ENCODE data around the gene FAM24B.
A peak's percentile ranks its signal among the peaks of the same experiment; 100 is the strongest.
"Not testable (repeated sequence)": the region's sequence is repeated elsewhere in the genome, so short reads cannot be mapped to it uniquely, and the experiment has no call there.

The FAM24B gene

GRCh38 chr10:122858042-122858441 lies 21.3 kb downstream of the FAM24B start:
- DNase-seq (ENCODE audit: low spot score), result not testable (repeated sequence)

- DNase-seq (ENCODE audit: low spot score), result no peak
These were observed 22.5 kb downstream of the FAM24B start for GRCh38 chr10:122856902-122857301.

- no peak for DNase-seq (ENCODE audit: low spot score)
These were observed 23.6 kb downstream of the FAM24B start for GRCh38 chr10:122855745-122856144.

DNA sequence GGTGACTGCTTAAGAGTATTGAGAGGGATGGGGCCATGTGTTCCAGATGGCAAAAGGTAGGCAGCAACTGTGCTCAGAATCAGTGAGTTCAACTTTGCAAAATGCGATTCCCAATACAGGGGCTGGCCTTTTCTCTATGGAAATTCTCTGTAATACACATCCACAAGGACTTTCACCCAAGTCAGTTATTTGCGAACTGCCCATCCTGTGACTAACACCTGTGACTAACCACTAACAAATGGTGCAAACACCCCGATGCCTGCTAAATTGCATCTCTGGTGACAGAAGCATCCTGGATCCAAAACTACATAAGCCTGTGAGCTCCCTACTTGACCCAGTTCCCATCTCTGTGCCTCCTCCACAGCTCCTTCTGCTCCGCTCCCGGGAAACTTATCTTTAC lies 24.7 kb downstream of the FAM24B start:
- peak; percentile 37 for DNase-seq (ENCODE audit: low spot score)

DNA sequence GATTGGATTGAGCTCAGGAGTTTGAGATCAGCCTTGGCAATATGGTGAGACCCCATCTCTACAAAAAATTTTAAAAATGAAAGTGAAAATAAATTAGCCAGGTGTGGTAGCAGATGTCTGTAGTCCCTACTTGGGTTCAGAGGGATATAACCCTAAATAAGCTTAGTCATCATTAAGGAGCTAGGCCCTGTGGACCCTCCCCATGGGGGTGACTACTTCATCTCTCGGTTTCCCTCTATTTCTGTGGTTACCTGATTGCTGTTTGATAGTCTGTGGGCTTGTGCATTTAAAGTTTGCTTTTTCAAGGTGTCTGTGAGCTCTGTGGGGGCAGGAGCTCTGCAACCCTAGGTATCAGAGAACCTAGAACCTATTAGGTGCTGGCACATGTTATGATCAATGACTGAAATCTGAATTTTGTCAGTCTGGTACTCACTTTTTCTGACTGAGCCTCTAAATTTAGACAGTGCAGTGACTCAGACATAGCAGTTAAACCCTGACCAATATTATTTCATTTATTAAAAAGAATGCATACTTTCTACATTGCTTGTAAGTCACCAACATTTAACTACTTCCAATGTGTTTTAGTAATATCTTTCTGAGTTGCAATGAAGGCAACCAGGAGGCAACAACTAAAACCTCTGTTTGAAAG lies 25.6 kb downstream of the FAM24B start:
- no peak for DNase-seq (ENCODE audit: low spot score)

DNA sequence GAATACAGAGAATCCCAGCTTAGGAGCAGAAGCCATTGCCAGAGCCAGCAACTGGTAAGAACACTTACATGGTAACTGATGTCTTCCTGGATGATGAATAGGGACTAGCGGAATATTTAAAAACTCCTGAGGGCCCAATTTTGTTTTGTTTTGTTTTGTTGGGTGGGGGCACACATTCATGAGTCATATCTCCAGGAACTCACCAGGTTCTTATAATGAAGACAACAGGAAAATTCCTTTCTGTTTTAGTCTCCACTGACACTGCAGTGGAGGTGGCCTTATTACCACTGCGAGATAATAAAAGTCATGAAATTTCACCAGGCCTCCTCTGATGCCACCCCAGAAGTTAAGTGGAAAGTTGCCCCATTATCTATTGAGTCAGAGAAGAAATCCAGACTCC lies 27.1 kb downstream of the FAM24B start:
- DNase-seq (ENCODE audit: low spot score), result no peak

GRCh38 chr10:122850705-122851640 lies 28.4 kb downstream of the FAM24B start:
- no peak for DNase-seq (ENCODE audit: low spot score)

DNA sequence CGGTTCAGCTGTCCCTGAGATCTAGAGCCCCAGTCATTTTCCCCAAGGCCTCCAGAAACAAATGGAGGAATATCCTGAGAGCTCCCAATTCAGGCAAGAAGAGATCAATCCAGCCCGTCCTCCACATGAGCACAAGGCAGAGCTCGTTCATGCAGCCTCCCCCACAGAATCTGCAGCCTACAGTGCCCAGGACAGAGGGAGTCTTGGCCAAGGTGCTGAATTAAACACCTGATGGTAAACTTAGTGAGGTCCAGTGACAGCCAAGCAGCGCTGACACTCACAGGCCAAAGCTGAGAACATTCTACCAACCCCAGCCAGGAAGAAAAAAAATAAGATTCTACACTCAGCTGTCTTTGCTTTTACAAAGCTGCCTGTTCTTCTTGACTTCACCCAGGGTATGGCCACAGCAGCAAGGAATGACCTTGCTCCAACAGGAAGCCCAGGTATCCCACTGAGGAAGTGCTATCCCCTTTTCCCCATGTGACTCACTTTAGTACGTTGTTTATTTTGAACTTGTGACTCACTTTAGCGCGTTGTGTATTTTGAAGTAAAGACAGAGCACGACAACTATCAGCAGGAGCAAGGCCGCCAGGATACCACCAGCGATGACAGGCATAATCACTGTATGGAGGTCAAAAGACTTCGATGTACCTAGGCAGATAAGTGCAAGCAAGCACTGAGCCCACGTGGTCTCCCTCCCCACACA lies 29.3 kb downstream of the FAM24B start:
- no peak for DNase-seq (ENCODE audit: low spot score)

GRCh38 chr10:122849090-122849489 lies 30.3 kb downstream of the FAM24B start:
- DNase-seq (ENCODE audit: low spot score), result no peak

DNA sequence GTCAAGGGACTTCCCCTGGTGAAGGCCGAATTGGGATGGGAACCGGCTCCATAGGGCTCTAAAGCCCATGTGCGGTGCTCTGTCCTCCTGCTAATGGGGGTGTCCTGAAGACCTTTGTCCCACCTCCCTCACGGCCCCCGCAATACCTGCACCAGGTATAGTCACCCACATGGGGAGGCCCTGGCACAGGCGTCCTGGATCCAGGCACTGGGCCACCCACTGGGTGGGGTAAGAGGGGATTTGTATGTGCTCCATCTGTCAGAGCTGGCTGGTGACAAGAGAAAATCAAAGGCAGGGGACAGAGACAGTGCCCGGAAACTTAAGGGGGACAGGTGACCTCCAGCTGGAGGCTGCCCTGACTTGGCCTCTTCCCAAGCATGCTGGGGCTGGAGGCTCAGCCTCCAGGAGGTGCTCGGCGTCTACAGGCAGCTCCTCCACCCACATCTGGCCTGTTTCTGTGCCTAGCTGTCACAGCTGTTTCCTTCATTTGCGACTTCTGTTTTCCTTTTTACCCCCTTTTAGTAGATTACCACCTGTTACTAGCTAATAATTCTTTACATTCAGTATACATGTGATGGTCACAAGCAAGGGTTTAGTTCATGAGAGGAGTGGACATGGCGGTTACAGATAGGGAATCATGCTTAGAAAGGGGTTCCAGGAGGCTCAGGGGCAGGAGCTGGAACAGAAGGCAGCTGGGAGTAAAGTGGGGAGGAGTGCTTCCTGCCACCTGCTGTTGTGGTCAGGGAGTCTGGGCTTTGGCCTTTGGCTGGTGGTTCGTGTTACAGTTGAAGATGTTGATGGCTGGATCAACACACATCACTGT lies 31.4 kb downstream of the FAM24B start:
- no peak for DNase-seq (ENCODE audit: low spot score)

- no peak for DNase-seq (ENCODE audit: low spot score)
These were observed 33.5 kb downstream of the FAM24B start, which contains the start of gene CUZD1 for GRCh38 chr10:122845783-122846332. Gene CUZD1 (minus strand): TSS chr10:122845857. CDS start chr10:122845843, 14 bp downstream.

DNA sequence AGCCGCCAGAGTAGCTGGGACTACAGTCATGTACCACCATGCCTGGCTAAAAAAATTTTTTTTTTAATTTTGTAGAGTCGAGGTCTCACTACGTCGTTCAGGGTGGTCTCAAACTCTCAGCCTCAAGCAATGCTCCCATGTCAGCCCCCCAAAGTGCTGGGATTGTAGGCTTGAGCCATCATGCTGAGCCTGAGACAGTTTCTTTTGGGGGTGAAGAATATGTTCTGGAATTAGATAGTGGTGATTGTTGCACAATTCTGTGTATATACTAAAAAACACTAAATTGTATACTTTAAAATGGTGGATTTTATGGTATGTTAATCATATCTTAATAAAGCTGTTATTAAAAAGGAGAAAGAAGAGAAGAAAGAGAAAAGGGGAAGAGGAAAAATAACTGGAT lies 35.2 kb downstream of the FAM24B start:
- DNase-seq (ENCODE audit: low spot score), result no peak

GRCh38 chr10:122841569-122841968 lies 37.8 kb downstream of the FAM24B start:
- DNase-seq (ENCODE audit: low spot score), result no peak

DNA sequence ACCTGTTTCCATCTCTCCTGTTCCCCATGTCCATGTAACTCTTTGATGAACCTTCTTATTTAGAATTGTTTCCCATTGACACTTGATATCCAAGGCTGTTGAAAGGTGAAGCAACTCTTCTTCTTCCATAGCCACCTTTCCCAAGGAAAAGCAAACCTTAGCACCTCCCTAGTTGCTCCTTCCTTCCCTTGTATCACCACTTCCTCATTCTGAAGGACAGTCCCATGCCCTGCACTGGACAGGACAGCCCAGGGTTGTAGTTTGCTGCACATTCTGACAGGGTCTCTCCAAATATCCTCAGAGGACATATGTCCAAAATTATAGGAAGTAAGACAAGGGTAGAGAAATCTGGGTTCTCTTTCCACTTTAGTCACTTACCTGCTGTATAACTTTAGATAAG lies 39.9 kb downstream of the FAM24B start:
- no peak for DNase-seq (ENCODE audit: low spot score)

DNA sequence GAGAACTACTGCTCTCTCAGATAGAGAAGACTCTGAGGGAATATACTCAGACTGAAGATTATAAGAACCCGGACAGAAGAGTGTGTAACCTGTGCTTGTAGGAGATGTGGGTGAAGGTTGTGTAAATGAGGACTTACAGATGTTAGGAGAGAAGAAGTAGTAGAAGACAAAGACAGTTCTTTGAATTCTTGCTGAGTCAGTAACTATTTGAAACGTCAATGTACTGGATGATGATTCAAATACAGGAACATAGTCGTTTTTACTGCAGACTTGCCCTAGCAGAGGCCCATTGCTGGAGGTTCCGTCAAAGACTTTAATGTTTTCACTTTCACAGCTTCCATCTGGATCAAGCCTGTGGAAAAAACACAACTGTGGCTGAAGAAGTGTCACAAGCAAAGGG lies 40.5 kb downstream of the FAM24B start:
- DNase-seq (ENCODE audit: low spot score), result no peak

- DNase-seq (ENCODE audit: low spot score), result no peak
These were observed 43.5 kb downstream of the FAM24B start for GRCh38 chr10:122835908-122836307.

DNA sequence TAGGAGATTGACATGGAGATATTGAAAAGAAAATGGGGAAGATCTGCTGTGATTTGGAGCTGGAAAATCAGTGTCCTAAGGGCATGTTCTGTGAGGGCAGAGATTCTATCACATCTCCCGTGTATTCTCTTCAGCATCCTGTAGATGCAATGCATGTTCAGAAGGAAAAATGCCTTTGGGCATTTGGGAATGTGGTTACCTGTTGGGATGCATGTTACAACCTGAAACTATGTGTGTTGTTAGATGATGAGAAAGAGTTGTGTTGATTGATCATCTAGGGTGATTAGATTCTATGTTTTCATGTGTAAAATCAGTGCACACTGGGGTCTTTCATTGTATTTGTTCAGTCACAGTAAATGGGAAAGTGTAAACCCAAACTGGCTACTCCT lies 48.4 kb downstream of the FAM24B start:
- no peak for DNase-seq (ENCODE audit: low spot score)

- no peak for DNase-seq (ENCODE audit: low spot score)
These were observed 49.0 kb downstream of the FAM24B start for GRCh38 chr10:122830273-122830964.

DNA sequence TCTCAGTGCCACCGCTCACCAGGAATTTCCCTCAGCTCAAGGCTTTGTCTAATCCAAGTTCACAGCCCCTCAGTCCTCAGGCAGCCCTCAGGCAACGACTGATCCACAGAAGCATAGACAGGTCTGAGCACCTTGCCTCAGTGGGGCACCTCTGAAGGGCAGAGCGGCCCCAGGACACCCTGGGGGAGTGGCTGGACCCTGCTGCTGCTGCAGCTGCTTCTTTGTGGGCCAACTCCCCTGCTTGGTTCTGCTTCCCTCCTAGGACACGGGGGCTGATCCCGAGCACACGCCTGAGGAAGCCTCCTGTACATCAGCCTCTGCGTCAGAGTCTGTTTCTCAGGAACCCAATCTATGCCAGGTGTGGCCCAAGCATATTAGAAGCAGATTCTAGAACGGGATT lies 49.9 kb downstream of the FAM24B start:
- DNase-seq (ENCODE audit: low spot score), result no peak

GRCh38 chr10:122828716-122829255 lies 50.6 kb downstream of the FAM24B start:
- no peak for DNase-seq (ENCODE audit: low spot score)

DNA sequence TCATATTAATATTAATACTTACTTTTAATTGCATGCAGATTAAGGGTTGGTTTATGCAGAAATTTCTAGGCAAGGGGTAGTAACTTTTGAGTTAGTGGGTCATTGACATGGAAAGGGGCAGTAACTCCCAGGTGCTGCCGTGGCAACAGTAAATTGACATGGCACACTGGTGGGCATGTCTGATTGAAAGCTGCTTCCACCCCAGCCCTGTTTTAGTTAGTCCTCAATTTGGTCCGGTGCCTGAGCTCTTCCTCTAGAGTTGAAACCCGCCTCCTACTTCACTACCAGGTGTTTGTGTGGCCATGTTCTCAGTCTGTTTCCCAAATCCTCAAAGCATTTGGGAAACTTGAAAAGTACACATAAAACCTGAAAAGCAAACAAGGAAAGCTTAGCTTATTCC lies 52.1 kb downstream of the FAM24B start:
- no peak for DNase-seq (ENCODE audit: low spot score)
